Activated T-cell treated with anti-CD3 and anti-CD28 coated beads for 24 hours (primary cell): ENCODE results near the gene PDCD7.
"Not testable (repeated sequence)": the region's sequence is repeated elsewhere in the genome, so short reads cannot be mapped to it uniquely, and the experiment has no call there.

Experiments used
- DNase-seq: peaks from one replicate; pipeline ENCODE4 v3.0.0-alpha.2; 2020; ENCODE audit warnings: low read depth

The PDCD7 gene

GRCh38 chr15:65133548-65134200, at the start of gene PDCD7:
Gene PDCD7 (minus strand): TSS chr15:65133808. CDS start chr15:65133781, 27 bp downstream.
- peak; percentile 77 for DNase-seq

GRCh38 chr15:65182538-65182937, 48.9 kb upstream of the PDCD7 start:
- DNase-seq, result no peak

GRCh38 chr15:65181582-65182353, 48.2 kb upstream of the PDCD7 start:
- not testable (repeated sequence) for DNase-seq

- DNase-seq, result no peak
These were observed 46.6 kb upstream of the PDCD7 start for GRCh38 chr15:65180167-65180566.

- no peak for DNase-seq
These were observed 44.3 kb upstream of the PDCD7 start for GRCh38 chr15:65177901-65178300.

GRCh38 chr15:65176056-65176455, 42.4 kb upstream of the PDCD7 start:
- no peak for DNase-seq

- no peak for DNase-seq
These were observed 41.9 kb upstream of the PDCD7 start for GRCh38 chr15:65175511-65175910.

- no peak for DNase-seq
These were observed 40.9 kb upstream of the PDCD7 start for GRCh38 chr15:65174509-65174908.

- no peak for DNase-seq
These were observed 38.9 kb upstream of the PDCD7 start for GRCh38 chr15:65172531-65172930.

GRCh38 chr15:65171428-65171827, 37.8 kb upstream of the PDCD7 start:
- no peak for DNase-seq

GRCh38 chr15:65165875-65166274, 32.3 kb upstream of the PDCD7 start:
- no peak for DNase-seq

- DNase-seq, result no peak
These were observed 30.5 kb upstream of the PDCD7 start for GRCh38 chr15:65164139-65164538.

GRCh38 chr15:65163041-65163440, 29.4 kb upstream of the PDCD7 start:
- DNase-seq, result no peak

- DNase-seq, result no peak
These were observed 23.1 kb upstream of the PDCD7 start for GRCh38 chr15:65156692-65157091.

- no peak for DNase-seq
These were observed 21.1 kb upstream of the PDCD7 start for GRCh38 chr15:65154720-65155119.

- no peak for DNase-seq
These were observed 14.3 kb upstream of the PDCD7 start for GRCh38 chr15:65147902-65148301.

GRCh38 chr15:65146438-65146837, 12.8 kb upstream of the PDCD7 start:
- no peak for DNase-seq

- DNase-seq, result not testable (repeated sequence)
These were observed 5.0 kb upstream of the PDCD7 start for GRCh38 chr15:65138631-65139030.

- DNase-seq, result not testable (repeated sequence)
These were observed 4.3 kb upstream of the PDCD7 start for GRCh38 chr15:65137893-65138292.

- not testable (repeated sequence) for DNase-seq
These were observed 3.5 kb upstream of the PDCD7 start for GRCh38 chr15:65137089-65137488.

GRCh38 chr15:65134538-65134937, 930 bp upstream of the PDCD7 start:
- no peak for DNase-seq

- peak; percentile 4 for DNase-seq
These were observed 595 bp downstream of the PDCD7 start for GRCh38 chr15:65132878-65133547.

GRCh38 chr15:65130941-65131340, 2.7 kb downstream of the PDCD7 start:
- no peak for DNase-seq
